SU-DHL-6 (cell line): ENCODE results near the gene F8.

Source experiments
- EZH2phosphoT487 ChIP-seq: fragments of 200-600 bp; sonication (generic), shearing (Covaris generic); conservative IDR thresholded peaks from 2 replicates; pipeline ENCODE4 v1.6.1; 2018; ENCODE audit warnings: mild to moderate bottlenecking, antibody characterized with exemption, low read length, moderate library complexity, mixed read lengths
- TF ChIP-seq, protein P1 (sequence below): fragments of 200-600 bp; sonication (generic); IDR thresholded peaks from one replicate; pipeline ENCODE4 v1.5.1; 2017; ENCODE audit warnings: antibody characterized with exemption, mild to moderate bottlenecking, low read length, moderate library complexity; ENCODE audit not compliant: insufficient read depth, poor library complexity, severe bottlenecking

DNA sequence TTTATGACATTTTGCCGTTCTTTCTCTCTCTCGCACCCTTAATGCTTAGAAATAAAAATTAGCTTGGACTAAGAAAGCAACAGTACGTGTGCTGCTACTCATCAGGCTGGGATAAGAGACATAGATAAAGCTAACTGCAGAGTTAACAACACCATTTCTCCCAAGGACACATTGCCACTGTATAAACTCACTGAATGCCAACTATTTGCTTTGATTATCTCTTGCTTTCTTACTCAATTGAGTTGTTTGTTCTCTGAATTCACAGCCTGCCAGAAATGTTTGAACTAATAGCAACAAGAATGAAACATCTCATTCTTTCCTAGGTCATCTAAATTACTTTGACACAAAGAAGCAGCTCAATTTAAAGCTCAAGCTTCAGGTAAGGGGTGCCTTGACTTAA is 34.6 kb downstream of the F8 start:
- TF ChIP-seq, protein P1, sequence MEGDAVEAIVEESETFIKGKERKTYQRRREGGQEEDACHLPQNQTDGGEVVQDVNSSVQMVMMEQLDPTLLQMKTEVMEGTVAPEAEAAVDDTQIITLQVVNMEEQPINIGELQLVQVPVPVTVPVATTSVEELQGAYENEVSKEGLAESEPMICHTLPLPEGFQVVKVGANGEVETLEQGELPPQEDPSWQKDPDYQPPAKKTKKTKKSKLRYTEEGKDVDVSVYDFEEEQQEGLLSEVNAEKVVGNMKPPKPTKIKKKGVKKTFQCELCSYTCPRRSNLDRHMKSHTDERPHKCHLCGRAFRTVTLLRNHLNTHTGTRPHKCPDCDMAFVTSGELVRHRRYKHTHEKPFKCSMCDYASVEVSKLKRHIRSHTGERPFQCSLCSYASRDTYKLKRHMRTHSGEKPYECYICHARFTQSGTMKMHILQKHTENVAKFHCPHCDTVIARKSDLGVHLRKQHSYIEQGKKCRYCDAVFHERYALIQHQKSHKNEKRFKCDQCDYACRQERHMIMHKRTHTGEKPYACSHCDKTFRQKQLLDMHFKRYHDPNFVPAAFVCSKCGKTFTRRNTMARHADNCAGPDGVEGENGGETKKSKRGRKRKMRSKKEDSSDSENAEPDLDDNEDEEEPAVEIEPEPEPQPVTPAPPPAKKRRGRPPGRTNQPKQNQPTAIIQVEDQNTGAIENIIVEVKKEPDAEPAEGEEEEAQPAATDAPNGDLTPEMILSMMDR, result no peak
- no peak for TF ChIP-seq EZH2phosphoT487
